SK-N-SH (cell line): Measurements from ENCODE around the gene TMEM54. TPM values are rescaled to one million over a fixed set of nuclear protein-coding genes. Genes with fewer than 3 reads are reported as not detected.
A peak's percentile ranks its signal among the peaks of the same experiment; 100 is the strongest.

Experiments
- CTCF ChIA-PET: fragments of 300-600, 350-600 bp; formaldehyde crosslinking; extraction: SDS; loops from one replicate; lab custom pipeline; 2021; lab: Yijun Ruan, JAX
- POLR2A ChIA-PET: fragments of 350-600 bp; sonication (Branson Sonifier 250); formaldehyde crosslinking; extraction: SDS; loops from one replicate; lab custom pipeline; 2020; ENCODE audit warnings: antibody characterized with exemption, inconsistent platforms; lab: Yijun Ruan, JAX
- DNase-seq: peaks from one replicate; pipeline ENCODE4 v3.0.0; 2012
- H2AFZ ChIP-seq: fragments of 200-600 bp; sonication (generic); 2 replicates; pipeline ENCODE4 v1.8.1; 2016; ENCODE audit warnings: antibody characterized with exemption, mild to moderate bottlenecking, low read depth
- H3F3A ChIP-seq: fragments of 200-600 bp; sonication (generic); replicated peaks from 2 replicates; pipeline ENCODE3; 2016; ENCODE audit warnings: antibody characterized with exemption, mild to moderate bottlenecking; ENCODE audit not compliant: insufficient read depth
- H3K27ac ChIP-seq, 2 experiments: fragments of 200-500 bp in 1 of 2; fragments of 200-600 bp in 1 of 2; sonication (Bioruptor generic) in 1 of 2; sonication (generic), shearing (Covaris generic) in 1 of 2; 2 replicates each; pipeline versions ENCODE4 v1.5.1 to v1.6.1; 2014 to 2016; ENCODE audit warnings: low read depth in 2 of 2, inconsistent platforms in 1 of 2, low read length in 1 of 2, mild to moderate bottlenecking in 1 of 2, mixed read lengths in 1 of 2
- H3K27me3 ChIP-seq: fragments of 200-600 bp; sonication (generic), shearing (Covaris generic); 2 replicates; pipeline ENCODE4 v1.6.1; 2016; ENCODE audit warnings: mixed run types; ENCODE audit not compliant: insufficient read depth
- H3K36me3 ChIP-seq, 2 experiments: fragments of 200-500 bp in 1 of 2; fragments of 200-600 bp in 1 of 2; sonication (Bioruptor generic) in 1 of 2; sonication (generic) in 1 of 2; replicated peaks in 1 of 2; 2 replicates each; pipeline versions ENCODE3 to v1.5.1; 2014 to 2016; ENCODE audit warnings: low read length in 1 of 2, mild to moderate bottlenecking in 1 of 2; ENCODE audit not compliant: insufficient read depth in 2 of 2, control insufficient read depth in 1 of 2
- H3K4me1 ChIP-seq, 2 experiments: fragments of 200-500 bp in 1 of 2; fragments of 200-600 bp in 1 of 2; sonication (Bioruptor generic) in 1 of 2; sonication (generic), shearing (Covaris generic) in 1 of 2; 2 replicates each; pipeline versions ENCODE4 v1.5.1 to v1.6.1; 2014 to 2016; ENCODE audit warnings: low read depth in 1 of 2, low read length in 1 of 2, mixed run types in 1 of 2; ENCODE audit not compliant: insufficient read depth in 2 of 2, control insufficient read depth in 1 of 2
- H3K4me2 ChIP-seq: fragments of 200-600 bp; sonication (generic), shearing (Covaris generic); 2 replicates; pipeline ENCODE4 v1.6.1; 2017; ENCODE audit warnings: mixed run types
- H3K4me3 ChIP-seq, 2 experiments: fragments of 200-500 bp in 1 of 2; fragments of 200-600 bp in 1 of 2; sonication (Bioruptor generic) in 1 of 2; sonication (generic), shearing (Covaris generic) in 1 of 2; 2 replicates each; pipeline versions ENCODE4 v1.5.1 to v1.8.1; 2014 to 2016; ENCODE audit warnings: low read depth in 2 of 2, inconsistent platforms in 1 of 2, low read length in 1 of 2, mild to moderate bottlenecking in 1 of 2, mixed read lengths in 1 of 2, moderate library complexity in 1 of 2
- H3K79me2 ChIP-seq: fragments of 200-600 bp; sonication (generic); 2 replicates; pipeline ENCODE4 v1.8.1; 2017; ENCODE audit warnings: mild to moderate bottlenecking; ENCODE audit not compliant: insufficient read depth
- H3K9ac ChIP-seq: fragments of 200-600 bp; sonication (generic); 2 replicates; pipeline ENCODE4 v1.6.1; 2017; ENCODE audit warnings: mixed run types
- H3K9me2 ChIP-seq: fragments of 200-600 bp; sonication (generic); 2 replicates; pipeline ENCODE4 v1.6.1; 2017; ENCODE audit warnings: mixed run types
- H3K9me3 ChIP-seq: fragments of 200-600 bp; sonication (generic); 2 replicates; pipeline ENCODE4 v1.6.1; 2017; ENCODE audit warnings: mixed run types, mild to moderate bottlenecking, moderate library complexity
- H4K20me1 ChIP-seq: fragments of 200-600 bp; sonication (generic); 2 replicates; pipeline ENCODE4 v1.6.1; 2017; ENCODE audit warnings: mild to moderate bottlenecking, mixed run types; ENCODE audit not compliant: insufficient read depth
- ELF1 ChIP-seq: IDR thresholded peaks from 2 replicates; pipeline ENCODE4 v1.4.0; 2012
- EZH2phosphoT487 ChIP-seq: fragments of 200-600 bp; sonication (generic); IDR thresholded peaks from 2 replicates; pipeline ENCODE4 v1.6.1; 2017; ENCODE audit warnings: low read depth, mixed run types, mild to moderate bottlenecking, antibody characterized with exemption, moderate library complexity, borderline replicate concordance
- FOSL2 ChIP-seq: IDR thresholded peaks from 2 replicates; pipeline ENCODE4 v1.4.0; 2012; ENCODE audit warnings: low read depth, mild to moderate bottlenecking, moderate library complexity, borderline replicate concordance
- GATA2 ChIP-seq: sonication (generic); formaldehyde crosslinking; IDR thresholded peaks from 2 replicates; pipeline ENCODE4 v1.5.0; 2020; ENCODE audit warnings: mild to moderate bottlenecking, missing genetic modification reagents
- RAD21 ChIP-seq: IDR thresholded peaks from 2 replicates; pipeline ENCODE4 v1.6.1; 2012; ENCODE audit warnings: mild to moderate bottlenecking, low read length
- RFX5 ChIP-seq: IDR thresholded peaks from 2 replicates; pipeline ENCODE4 v1.6.1; 2012; ENCODE audit warnings: mild to moderate bottlenecking, improper control_type of control experiment, low read length
- RXRA ChIP-seq: IDR thresholded peaks from 2 replicates; pipeline ENCODE4 v1.4.0; 2012; ENCODE audit warnings: low read depth, mild to moderate bottlenecking, borderline replicate concordance
- SIN3A ChIP-seq: IDR thresholded peaks from 2 replicates; pipeline ENCODE4 v1.6.1; 2012; ENCODE audit warnings: low read depth, mild to moderate bottlenecking, low read length, moderate library complexity, borderline replicate concordance
- TCF12 ChIP-seq: IDR thresholded peaks from 2 replicates; pipeline ENCODE4 v1.4.0; 2012
- WGBS: methylation state at CpG from one replicate; pipeline ENCODE4 v1.1.6; 2017; ENCODE audit warnings: low lambda C conversion rate; 5-methylcytosine and 5-hydroxymethylcytosine counted together
- polyA plus RNA-seq, 3 experiments: library from polyadenylated mRNA; depleted of rRNA; stranded (reverse); fragments of >200 nt; gene quantifications; 2 replicates each; pipeline ENCODE4 v1.2.3, GENCODE V29; 2012
- TF ChIP-seq, protein P1 (sequence below): fragments of 150-350 bp; IDR thresholded peaks from 2 replicates; pipeline ENCODE4 v1.6.1; 2016; ENCODE audit warnings: mild to moderate bottlenecking, low read depth, low read length
- TF ChIP-seq, protein P2 (sequence below): fragments of 200-600 bp; sonication (generic); IDR thresholded peaks from 2 replicates; pipeline ENCODE4 v1.6.1; 2017; ENCODE audit warnings: antibody characterized with exemption, mild to moderate bottlenecking, moderate library complexity

Gene TMEM54
- polyA plus RNA-seq, 1 of the 3 experiments (the other 2 are of a cell fraction): 66.6 TPM

DNA sequence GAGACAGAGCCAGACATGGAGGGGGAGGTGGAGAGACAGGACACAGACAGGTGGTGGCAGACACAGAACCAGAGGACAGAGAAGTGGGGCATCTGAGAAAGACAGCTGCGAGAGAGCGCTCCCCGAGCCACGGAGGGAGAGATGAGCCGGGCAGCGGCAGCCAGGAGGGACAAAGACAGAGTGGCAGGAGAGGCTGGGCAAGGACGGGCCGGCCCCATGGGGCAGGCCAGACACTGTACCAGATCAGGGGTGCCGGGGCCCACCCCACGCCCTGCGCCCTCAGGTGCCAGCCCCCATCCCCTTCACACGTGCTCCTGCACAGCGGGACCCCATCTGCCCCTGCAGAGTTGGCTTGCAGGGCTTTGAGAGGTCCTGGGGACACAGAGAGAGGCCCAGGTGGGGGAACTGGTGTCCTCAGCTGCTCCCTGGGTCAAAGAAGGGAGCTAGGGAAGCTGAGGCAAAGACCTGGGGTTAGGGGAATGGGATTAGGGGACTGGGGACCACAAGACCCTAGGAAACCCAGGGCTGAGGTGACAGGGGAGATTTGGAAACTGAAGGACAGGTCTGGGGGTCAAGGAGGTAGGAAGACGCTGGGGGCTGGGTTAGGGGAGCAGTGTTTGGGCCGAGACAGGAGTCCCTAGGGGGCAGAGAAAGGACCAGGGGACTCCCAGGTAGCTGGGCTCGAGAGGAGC lies 31.1 kb downstream of the TMEM54 start:
- peak overlapping the region in 1 of 2 experiments; percentile 46; a peak in 2 of 4 replicates for H3K4me3 ChIP-seq
- no peaks in the 10 kb centered on the region for H3K27me3 ChIP-seq
- no peak overlapping the region for H3K9ac ChIP-seq
- H3K4me1 ChIP-seq: peaks cover 0 to 13% of the 10 kb centered on the region in 2 experiments; a peak in 1 of 4 replicates
- H2AFZ ChIP-seq: no peak overlapping the region
- ChIA-PET POLR2A (no interaction called here), CTCF (interaction anchor here (0.8 to 4.3 kb wide), 3 partner anchors 18 to 216 kb away, joined by 3 to 46 read pairs (median 35); partner anchors contain the start of gene HPCA)
- no peak for TF ChIP-seq FOSL2
- TF ChIP-seq, protein P1, sequence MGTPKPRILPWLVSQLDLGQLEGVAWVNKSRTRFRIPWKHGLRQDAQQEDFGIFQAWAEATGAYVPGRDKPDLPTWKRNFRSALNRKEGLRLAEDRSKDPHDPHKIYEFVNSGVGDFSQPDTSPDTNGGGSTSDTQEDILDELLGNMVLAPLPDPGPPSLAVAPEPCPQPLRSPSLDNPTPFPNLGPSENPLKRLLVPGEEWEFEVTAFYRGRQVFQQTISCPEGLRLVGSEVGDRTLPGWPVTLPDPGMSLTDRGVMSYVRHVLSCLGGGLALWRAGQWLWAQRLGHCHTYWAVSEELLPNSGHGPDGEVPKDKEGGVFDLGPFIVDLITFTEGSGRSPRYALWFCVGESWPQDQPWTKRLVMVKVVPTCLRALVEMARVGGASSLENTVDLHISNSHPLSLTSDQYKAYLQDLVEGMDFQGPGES: no peak
- TF ChIP-seq EZH2phosphoT487: no peak
- no peak for TF ChIP-seq GATA2
- TF ChIP-seq SIN3A: no peak
- TF ChIP-seq RAD21: no peak
- no peak for TF ChIP-seq TCF12
- no peak for TF ChIP-seq ELF1
- TF ChIP-seq RFX5: no peak
- no peaks in the 10 kb centered on the region for H3K9me3 ChIP-seq
- H3F3A ChIP-seq: peaks cover 4% of the 10 kb centered on the region
- no peak for DNase-seq
- no peaks in the 10 kb centered on the region for H3K36me3 ChIP-seq
- H3K79me2 ChIP-seq: no peaks in the 10 kb centered on the region
- H3K4me2 ChIP-seq: 0 out of 2 replicates have a peak overlapping the region, but pooled peaks have one; percentile 33
- H3K9me2 ChIP-seq: no peaks in the 10 kb centered on the region
- 88% methylated on average over 11 of the region's 16 CpGs for WGBS
- no peaks in the 10 kb centered on the region for H4K20me1 ChIP-seq
- H3K27ac ChIP-seq: no peak overlapping the region

DNA sequence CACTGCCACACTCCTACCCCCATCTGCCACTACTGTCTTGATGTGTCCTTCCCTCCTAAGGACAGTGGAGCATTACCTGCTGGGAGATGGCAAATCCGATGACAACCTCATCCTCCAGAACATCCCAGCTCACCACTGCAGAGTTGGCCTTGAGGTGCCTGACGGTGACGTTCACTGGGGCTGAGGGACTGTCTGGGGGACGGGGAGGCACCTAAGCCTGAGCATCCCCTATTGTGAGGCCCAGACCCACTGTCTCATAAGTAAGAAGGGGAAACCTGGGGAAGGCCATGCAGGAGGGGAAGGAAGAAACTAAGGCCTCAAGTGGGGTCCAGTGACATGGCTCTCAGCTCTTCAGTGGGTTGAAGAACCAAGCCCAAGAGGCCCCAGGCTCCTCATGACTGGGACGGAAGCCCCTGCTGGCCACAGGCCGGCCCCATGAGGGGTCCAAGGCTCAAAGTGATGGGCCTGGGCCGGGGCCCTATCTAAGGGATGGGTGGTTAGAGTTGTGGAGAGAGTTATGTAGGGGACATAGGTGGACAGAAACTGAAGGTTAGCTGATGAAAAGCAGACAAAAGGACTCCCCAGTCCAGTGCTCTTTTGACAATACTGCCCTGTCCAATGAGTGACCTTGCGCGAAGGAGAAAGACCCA lies 32.3 kb downstream of the TMEM54 start:
- CTCF ChIA-PET: no interaction called here
- Histone ChIP-seq H3K27me3 (no peaks in the 10 kb centered on the region), H4K20me1 (no peaks in the 10 kb centered on the region), H3K4me3 (no peak overlapping the region), H3K27ac (no peak overlapping the region), H3K4me1 (peaks cover 0 to 13% of the 10 kb centered on the region in 2 experiments; a peak in 1 of 4 replicates), H3K79me2 (no peaks in the 10 kb centered on the region), H3K9me3 (no peaks in the 10 kb centered on the region), H3F3A (peaks cover 3% of the 10 kb centered on the region), H3K36me3 (no peaks in the 10 kb centered on the region)
- DNase-seq: no peak
- POLR2A ChIA-PET: no interaction called here
- TF ChIP-seq, protein P2, sequence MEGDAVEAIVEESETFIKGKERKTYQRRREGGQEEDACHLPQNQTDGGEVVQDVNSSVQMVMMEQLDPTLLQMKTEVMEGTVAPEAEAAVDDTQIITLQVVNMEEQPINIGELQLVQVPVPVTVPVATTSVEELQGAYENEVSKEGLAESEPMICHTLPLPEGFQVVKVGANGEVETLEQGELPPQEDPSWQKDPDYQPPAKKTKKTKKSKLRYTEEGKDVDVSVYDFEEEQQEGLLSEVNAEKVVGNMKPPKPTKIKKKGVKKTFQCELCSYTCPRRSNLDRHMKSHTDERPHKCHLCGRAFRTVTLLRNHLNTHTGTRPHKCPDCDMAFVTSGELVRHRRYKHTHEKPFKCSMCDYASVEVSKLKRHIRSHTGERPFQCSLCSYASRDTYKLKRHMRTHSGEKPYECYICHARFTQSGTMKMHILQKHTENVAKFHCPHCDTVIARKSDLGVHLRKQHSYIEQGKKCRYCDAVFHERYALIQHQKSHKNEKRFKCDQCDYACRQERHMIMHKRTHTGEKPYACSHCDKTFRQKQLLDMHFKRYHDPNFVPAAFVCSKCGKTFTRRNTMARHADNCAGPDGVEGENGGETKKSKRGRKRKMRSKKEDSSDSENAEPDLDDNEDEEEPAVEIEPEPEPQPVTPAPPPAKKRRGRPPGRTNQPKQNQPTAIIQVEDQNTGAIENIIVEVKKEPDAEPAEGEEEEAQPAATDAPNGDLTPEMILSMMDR: no peak
- no peak for TF ChIP-seq GATA2
- no peak for TF ChIP-seq RXRA
- TF ChIP-seq, all 33 proteins: peak for 0
- H3K4me2 ChIP-seq: no peak overlapping the region
- no peaks in the 10 kb centered on the region for H3K9me2 ChIP-seq
- WGBS: 96% methylated on average over 8 of the region's 9 CpGs
- H2AFZ ChIP-seq: no peak overlapping the region
- no peak overlapping the region for H3K9ac ChIP-seq
